Embryonic facial prominence (tissue), 1 donor: ENCODE measurements around the gene USP11.
"Not testable (repeated sequence)": the region's sequence is repeated elsewhere in the genome, so short reads cannot be mapped to it uniquely, and the experiment has no call there.

Source experiments
- DNase-seq: peaks from one replicate; pipeline ENCODE4 v3.0.0-alpha.2; 2016; ENCODE audit errors: extremely low spot score

USP11 gene

DNA sequence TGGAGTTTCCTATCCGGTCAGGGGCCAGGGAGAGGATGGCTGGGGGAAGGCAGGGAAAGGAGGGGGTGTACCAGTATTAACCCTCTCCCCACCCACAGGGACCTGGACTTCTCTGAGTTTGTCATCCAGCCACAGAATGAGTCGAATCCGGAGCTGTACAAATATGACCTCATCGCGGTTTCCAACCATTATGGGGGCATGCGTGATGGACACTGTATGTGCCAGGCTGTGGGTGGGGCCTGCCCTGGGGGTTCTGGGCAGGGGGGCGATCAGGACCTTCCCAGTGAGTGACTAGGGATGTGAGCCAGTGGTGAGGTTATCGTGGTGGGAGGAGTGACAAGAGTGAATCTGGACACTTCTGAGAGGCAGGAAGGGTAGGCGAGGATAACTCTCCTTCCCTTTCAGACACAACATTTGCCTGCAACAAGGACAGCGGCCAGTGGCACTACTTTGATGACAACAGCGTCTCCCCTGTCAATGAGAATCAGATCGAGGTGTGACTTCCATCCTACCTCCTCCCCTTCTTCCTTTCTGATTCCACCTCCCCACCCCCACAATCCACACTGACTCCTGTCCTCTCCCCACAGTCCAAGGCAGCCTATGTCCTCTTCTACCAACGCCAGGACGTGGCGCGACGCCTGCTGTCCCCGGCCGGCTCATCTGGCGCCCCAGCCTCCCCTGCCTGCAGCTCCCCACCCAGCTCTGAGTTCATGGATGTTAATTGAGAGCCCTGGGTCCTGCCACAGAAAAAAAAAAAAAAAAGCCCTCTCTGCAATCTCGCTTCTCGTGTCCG, 14.6 kb downstream of the USP11 start:
- DNase-seq = no peak

DNA sequence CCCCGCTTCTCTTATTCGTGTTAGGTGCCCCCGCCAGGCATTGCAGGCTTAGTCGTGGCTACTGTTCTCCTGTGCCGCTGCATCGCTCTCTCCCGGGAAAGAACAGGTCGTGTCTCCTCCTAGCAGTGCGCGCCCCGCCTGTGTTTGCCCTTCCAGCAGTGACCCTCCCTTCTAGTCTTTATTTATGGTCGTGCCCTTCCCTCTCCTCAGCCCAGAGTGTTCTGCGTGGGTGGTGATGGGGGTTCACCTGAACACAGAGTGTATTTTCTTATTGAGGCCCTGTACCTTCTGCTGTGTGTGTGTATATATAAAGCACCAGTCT, 15.2 kb downstream of the USP11 start:
- no peak for DNase-seq

- DNase-seq = no peak
Observed at GRCh38 chrX:47248576-47248975, 15.8 kb downstream of the USP11 start.

DNA sequence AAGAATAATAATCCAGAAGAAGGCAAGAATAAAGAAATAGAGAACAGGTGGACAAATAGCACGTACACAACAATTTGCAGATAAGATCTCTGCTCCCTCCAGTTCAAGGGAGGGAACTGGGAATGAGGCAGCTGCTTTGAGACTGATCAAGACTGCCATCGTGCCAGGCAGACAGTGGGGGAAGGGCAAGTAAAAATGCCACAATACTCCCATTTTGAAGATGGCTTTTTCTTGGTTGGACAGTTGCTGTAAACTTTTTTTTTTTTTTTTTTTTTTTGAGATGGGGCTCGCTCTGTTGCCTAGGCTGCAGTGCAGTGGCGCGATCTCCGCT, 17.2 kb downstream of the USP11 start:
- no peak for DNase-seq

GRCh38 chrX:47257620-47258019, 24.8 kb downstream of the USP11 start:
- not testable (repeated sequence) for DNase-seq

DNA sequence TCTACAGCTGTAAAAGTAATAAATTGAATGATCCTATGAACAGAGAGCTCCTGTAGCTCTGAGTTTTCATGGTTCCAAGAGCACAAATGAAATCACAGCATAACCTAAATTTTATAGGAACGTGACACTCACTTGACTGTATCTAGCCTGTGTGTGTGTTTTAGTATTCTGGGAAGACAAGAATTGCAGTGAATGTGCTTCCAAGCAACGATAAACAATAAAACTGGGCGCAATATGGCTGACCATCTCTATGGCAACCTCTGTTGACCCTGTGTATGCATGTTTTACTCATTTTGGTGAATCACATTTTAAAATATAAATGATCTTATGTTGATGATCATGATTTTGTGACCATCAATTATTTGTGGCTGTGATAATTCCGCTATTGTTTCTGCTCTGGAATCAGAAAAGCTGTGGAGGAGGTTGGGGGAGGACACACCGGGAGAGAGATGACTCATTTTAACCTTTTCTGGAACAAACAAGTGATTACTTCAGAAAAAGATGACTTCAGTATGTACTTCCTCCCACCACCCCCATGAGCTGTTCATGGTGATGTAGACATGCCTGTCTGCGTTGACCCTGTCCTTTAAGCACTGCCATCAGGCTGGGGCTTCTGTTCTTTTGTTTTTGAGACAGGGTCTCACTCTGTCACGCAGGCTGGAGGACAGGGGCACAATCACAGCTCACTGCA, 31.8 kb downstream of the USP11 start:
- DNase-seq = no peak

DNA sequence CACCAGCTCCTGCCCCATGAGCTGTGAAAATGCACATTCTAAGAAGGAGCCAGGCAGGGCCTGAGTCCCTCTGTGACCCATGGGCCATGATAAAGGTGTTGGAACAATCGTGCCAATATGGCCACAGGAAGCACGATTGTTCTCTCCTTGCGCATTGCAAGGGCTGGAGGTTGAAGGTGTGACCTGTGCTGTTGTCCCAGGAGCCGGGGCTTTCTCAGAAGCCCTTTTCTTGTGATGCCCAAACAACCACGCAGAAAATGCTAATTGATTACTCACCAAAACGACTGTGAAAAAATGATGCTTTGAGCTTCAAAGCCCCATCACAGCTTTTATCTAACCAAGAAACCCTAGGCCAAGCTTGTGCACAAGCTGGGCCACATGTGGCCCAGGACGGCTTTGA, 33.8 kb downstream of the USP11 start:
- DNase-seq = no peak

DNA sequence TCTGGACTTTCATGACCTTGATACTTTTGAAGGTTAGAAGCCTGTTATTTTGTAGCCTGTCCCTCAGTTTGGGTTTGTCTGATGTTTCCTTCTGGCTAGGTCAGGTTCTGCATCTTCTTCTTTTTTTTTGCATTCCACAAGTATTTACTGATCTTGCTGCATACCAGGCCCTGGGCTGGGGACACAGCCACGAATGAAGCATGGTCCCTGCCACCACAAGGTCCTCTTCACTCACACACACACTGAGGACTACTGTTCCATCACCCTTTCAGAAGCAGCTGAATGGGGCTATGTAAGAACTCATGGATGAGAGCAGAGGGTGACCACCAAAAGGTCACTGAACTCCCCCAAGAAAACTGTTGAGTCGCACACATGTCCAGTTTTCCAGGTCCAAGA, 39.2 kb downstream of the USP11 start:
- no peak for DNase-seq

DNA sequence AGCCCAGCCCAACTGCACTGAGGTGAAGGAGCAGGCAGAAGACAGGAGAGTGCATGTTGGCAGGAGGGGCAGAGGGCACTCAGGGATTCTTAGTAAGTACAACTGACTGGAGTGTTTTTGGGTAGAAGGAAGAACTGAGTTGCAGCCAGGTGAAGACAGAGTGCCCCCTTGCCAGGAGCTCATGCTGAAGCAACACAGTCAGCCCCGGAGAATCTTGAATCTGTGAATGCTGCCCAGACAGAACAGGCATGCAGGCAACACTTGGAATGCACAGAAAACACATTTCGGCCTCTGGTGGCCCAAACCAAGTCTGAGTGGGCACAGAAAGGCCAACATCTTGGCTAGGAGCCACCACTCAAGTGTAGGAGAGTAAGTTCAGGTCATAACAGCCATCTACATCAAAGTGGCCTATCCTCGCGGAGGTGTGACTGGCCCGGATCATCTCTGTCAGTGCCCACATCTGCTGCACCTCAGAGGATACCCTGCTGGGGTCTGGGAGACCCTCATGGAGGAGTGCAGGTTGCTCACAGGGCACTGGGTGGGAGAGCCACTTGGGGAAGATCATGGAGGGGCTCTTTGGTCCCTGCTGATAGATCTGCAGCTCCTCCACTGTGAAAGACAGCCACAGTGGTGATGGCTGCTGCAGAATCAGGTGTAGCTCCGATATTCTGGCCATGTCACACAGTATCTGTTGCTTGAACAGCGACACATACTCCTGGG, 40.4 kb downstream of the USP11 start:
- no peak for DNase-seq

DNA sequence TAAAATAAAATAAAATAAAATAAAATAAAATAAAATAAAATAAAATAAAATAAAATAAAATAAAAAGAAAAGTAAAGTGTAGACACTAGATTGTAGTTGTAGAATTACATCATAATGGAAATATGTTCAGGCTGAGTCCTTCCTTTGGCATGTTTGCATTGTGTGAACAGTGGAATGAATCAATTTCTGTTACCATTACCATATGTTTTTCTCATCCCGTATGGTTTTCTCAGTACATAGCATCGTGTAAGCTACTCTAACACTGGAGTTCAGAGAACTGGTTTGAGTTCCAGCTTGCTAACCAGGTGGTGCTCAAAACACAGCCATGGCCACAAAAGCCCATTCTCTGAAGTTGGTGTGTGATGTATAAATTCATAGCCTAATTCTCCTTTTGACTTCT, 45.9 kb downstream of the USP11 start:
- no peak for DNase-seq

DNA sequence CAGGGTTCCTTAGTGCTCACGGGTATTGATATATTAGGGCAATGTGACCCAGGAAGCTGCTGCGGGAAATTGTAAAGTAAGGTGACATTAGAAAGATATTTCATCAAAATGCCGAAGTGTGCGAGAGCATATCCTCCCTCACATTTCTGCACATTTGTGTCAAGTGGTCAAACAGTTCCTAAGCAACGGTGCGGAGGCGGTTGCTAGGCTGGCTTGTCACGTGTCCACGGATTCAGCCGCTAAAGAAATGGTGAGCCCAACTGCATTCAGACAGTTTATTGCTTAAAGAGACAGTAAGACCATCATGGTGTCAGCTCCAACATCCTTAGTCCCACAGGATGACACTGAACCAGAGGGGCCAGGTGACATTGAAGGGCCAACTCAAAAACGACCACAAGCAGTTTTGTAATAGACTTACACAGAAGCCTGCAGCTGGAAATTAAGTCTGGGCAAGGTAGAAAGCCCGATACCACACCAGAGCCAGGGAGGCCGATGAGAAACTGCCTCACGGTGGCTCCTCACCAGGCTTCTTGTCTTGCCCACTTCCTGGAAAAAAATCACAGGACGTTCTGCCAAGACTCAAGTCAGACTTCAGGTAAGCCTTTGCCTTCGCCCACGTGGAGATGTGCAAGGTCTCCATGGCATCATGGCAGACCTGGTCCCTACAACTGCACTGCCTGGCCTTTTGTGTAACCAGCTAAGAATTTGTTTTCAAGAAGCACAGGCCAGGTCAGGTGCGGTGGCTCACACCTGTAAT, 50.4 kb downstream of the USP11 start:
- no peak for DNase-seq

DNA sequence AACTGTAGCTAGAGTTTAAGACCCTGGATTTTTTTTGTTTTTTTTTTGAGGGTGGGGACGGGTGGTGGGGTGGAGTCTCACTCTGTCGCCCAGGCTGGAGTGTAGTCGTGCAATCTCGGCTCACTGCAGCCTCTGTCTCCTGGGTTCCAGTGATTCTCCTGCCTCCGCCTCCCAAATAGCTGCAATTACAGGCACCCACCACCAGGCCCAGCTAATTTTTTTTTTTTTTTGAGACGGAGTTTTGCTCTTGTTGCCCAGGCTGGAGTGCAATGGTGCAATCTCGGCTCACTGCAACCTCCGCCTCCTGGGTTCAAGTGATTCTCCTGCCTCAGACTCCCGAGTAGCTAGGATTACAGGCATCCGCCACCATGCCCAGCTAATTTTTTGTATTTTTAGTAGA, 51.8 kb downstream of the USP11 start:
- not testable (repeated sequence) for DNase-seq

- no peak for DNase-seq
Observed at GRCh38 chrX:47285836-47286320, 53.1 kb downstream of the USP11 start.

- no peak for DNase-seq
Observed at GRCh38 chrX:47293106-47293505, 60.3 kb downstream of the USP11 start.

GRCh38 chrX:47296766-47297365, 64.1 kb downstream of the USP11 start:
- no peak for DNase-seq

DNA sequence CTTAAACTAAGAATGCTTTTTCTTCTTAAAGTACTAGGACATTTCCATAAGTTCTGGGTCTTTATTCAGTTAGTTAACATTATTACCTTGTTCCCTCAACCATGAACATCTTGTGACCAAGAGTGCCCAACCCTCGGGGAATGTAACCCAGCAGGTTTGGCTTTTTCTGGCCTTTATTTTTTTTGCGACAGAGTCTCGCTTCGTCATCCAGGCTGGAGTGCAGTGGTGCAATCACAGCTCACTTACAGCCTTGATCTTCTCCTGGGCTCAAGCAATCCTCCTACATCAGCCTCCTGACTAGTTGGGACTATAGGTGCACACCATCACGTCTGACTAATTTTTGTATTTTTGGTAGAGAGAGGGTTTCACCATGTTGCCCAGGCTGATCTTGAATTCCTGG, 65.1 kb downstream of the USP11 start:
- no peak for DNase-seq
